ENCODE data around the gene AKR1B1.

AKR1B1 gene

GRCh38 chr7:134443396-134444070 is 15.4 kb downstream of the AKR1B1 start:
- no peak for FAIRE-seq

GRCh38 chr7:134442441-134443220 is 16.3 kb downstream of the AKR1B1 start:
- no peak for FAIRE-seq

- no peak for FAIRE-seq
Observed at GRCh38 chr7:134441264-134441663, 17.6 kb downstream of the AKR1B1 start.

- no peak for FAIRE-seq
Observed at GRCh38 chr7:134440476-134440875, 18.4 kb downstream of the AKR1B1 start.

- FAIRE-seq, result no peak
Observed at GRCh38 chr7:134440067-134440466, 18.8 kb downstream of the AKR1B1 start.

- no peak for FAIRE-seq
Observed at GRCh38 chr7:134438946-134439345, 20.0 kb downstream of the AKR1B1 start.

GRCh38 chr7:134435161-134435920 is 23.6 kb downstream of the AKR1B1 start:
- no peak for FAIRE-seq

GRCh38 chr7:134434701-134435100 is 24.2 kb downstream of the AKR1B1 start:
- no peak for FAIRE-seq

- FAIRE-seq, result no peak
Observed at GRCh38 chr7:134433430-134433829, 25.5 kb downstream of the AKR1B1 start.

GRCh38 chr7:134432296-134433152 is 26.4 kb downstream of the AKR1B1 start:
- FAIRE-seq, result no peak

- no peak for FAIRE-seq
Observed at GRCh38 chr7:134431815-134432214, 27.1 kb downstream of the AKR1B1 start.

GRCh38 chr7:134429481-134429880 is 29.4 kb downstream of the AKR1B1 start:
- FAIRE-seq, result no peak

GRCh38 chr7:134428942-134429341 is 30.0 kb downstream of the AKR1B1 start:
- FAIRE-seq, result no peak

GRCh38 chr7:134427896-134428295 is 31.0 kb downstream of the AKR1B1 start:
- no peak for FAIRE-seq

GRCh38 chr7:134425777-134426176 is 33.1 kb downstream of the AKR1B1 start:
- FAIRE-seq, result no peak

GRCh38 chr7:134422638-134423037 is 36.3 kb downstream of the AKR1B1 start:
- no peak for FAIRE-seq

GRCh38 chr7:134422008-134422407 is 36.9 kb downstream of the AKR1B1 start:
- no peak for FAIRE-seq

- FAIRE-seq, result no peak
Observed at GRCh38 chr7:134420424-134421125, 38.3 kb downstream of the AKR1B1 start.

- FAIRE-seq, result no peak
Observed at GRCh38 chr7:134419875-134420274, 39.0 kb downstream of the AKR1B1 start.

GRCh38 chr7:134419085-134419484 is 39.8 kb downstream of the AKR1B1 start:
- FAIRE-seq, result no peak

- no peak for FAIRE-seq
Observed at GRCh38 chr7:134415700-134416099, 43.2 kb downstream of the AKR1B1 start.

GRCh38 chr7:134414109-134414508 is 44.8 kb downstream of the AKR1B1 start:
- FAIRE-seq, result no peak

Data from TTC549 (cell line).